PFSK-1 (cell line): ENCODE measurements around the gene TLE3.

Experiments used
- FOXP2 ChIP-seq: optimal IDR thresholded peaks from 2 replicates; pipeline ENCODE3; 2011; ENCODE audit warnings: borderline replicate concordance, control low read depth, inconsistent platforms; ENCODE audit not compliant: insufficient read depth; ENCODE audit errors: extremely low read length, extremely low read depth
- POLR2AphosphoS5 ChIP-seq: IDR thresholded peaks from 2 replicates; pipeline ENCODE4 v1.6.1; 2012; ENCODE audit warnings: low read depth, mild to moderate bottlenecking, control low read depth, low read length, moderate library complexity
- REST ChIP-seq, 2 experiments: IDR thresholded peaks; 2 replicates each; pipeline versions ENCODE4 v1.6.1 to v1.8.0; 2011 to 2012; ENCODE audit warnings: low read depth in 2 of 2, low read length in 2 of 2, control low read depth in 1 of 2, inconsistent platforms in 1 of 2, mild to moderate bottlenecking in 1 of 2, moderate library complexity in 1 of 2; ENCODE audit not compliant: insufficient read depth in 1 of 2
- SIN3A ChIP-seq: IDR thresholded peaks from 2 replicates; pipeline ENCODE4 v1.6.1; 2012; ENCODE audit warnings: mild to moderate bottlenecking, low read length, moderate library complexity, borderline replicate concordance; ENCODE audit not compliant: insufficient read depth
- TAF1 ChIP-seq: IDR thresholded peaks from 2 replicates; pipeline ENCODE4 v1.6.1; 2012; ENCODE audit warnings: low read length, control low read depth, borderline replicate concordance; ENCODE audit not compliant: insufficient read depth

Gene TLE3

GRCh38 chr15:70012895-70013294 lies 84.8 kb downstream of the TLE3 start:
- no peak for TF ChIP-seq FOXP2
- no peak for TF ChIP-seq REST (IDR thresholded peaks at IDR 0.05; ENCODE audit: insufficient read depth in 1 of 2, low read depth in 2 of 2, low read length in 2 of 2)
- TF ChIP-seq TAF1: no peak

GRCh38 chr15:70008697-70009290 lies 88.9 kb downstream of the TLE3 start:
- no peak for TF ChIP-seq POLR2AphosphoS5
- no peak for TF ChIP-seq TAF1
- TF ChIP-seq FOXP2: no peak
- TF ChIP-seq SIN3A: no peak
- TF ChIP-seq REST (IDR thresholded peaks at IDR 0.05; ENCODE audit: insufficient read depth in 1 of 2, low read depth in 2 of 2, low read length in 2 of 2): no peak

- TF ChIP-seq REST (IDR thresholded peaks at IDR 0.05; ENCODE audit: insufficient read depth in 1 of 2, low read depth in 2 of 2, low read length in 2 of 2): no peak
Observed at GRCh38 chr15:70006259-70007147, 91.2 kb downstream of the TLE3 start.

- TF ChIP-seq POLR2AphosphoS5 (no peak), TAF1 (no peak), FOXP2 (no peak), REST (IDR thresholded peaks at IDR 0.05; ENCODE audit: insufficient read depth in 1 of 2, low read depth in 2 of 2, low read length in 2 of 2) (no peak), SIN3A (no peak)
Observed at GRCh38 chr15:70004826-70005225, 92.9 kb downstream of the TLE3 start.
